ENCODE measurements around the gene SUPT5H. TPM values are rescaled to one million over a fixed set of nuclear protein-coding genes. Genes with fewer than 3 reads are reported as not detected.
"Not testable (repeated sequence)": the region's sequence is repeated elsewhere in the genome, so short reads cannot be mapped to it uniquely, and the experiment has no call there.

SUPT5H gene
- total RNA-seq, 1 donor from 2014 or later: 140 TPM

- Mint-ChIP-seq H3K9me3 (no peaks in the 10 kb centered on the region), H3K4me1 (no peaks in the 10 kb centered on the region), H3K36me3 (ENCODE audit: low read depth) (peaks cover 16% of the 10 kb centered on the region), H3K27me3 (ENCODE audit: low read depth) (no peaks in the 10 kb centered on the region), H3K27ac (ENCODE audit: unreplicated experiment) (no peak overlapping the region), H3K4me3 (no peak overlapping the region)
- DNase-seq (ENCODE audit: low read depth, low spot score): no peak
- TF ChIP-seq CTCF (conservative IDR thresholded peaks at IDR 0.05): no peak
Observed at GRCh38 chr19:39471756-39472536, 26.6 kb downstream of the SUPT5H start.

GRCh38 chr19:39472746-39473442, 27.5 kb downstream of the SUPT5H start:
- no peak for DNase-seq (ENCODE audit: low read depth, low spot score)
- Mint-ChIP-seq H3K4me3 (no peak overlapping the region), H3K27me3 (ENCODE audit: low read depth) (no peaks in the 10 kb centered on the region), H3K36me3 (ENCODE audit: low read depth) (peaks cover 16% of the 10 kb centered on the region), H3K27ac (ENCODE audit: unreplicated experiment) (no peak overlapping the region), H3K4me1 (no peaks in the 10 kb centered on the region), H3K9me3 (no peaks in the 10 kb centered on the region)
- TF ChIP-seq CTCF (conservative IDR thresholded peaks at IDR 0.05): no peak

GRCh38 chr19:39473443-39473960, 28.1 kb downstream of the SUPT5H start:
- Mint-ChIP-seq H3K27ac (ENCODE audit: unreplicated experiment) (no peak overlapping the region), H3K27me3 (ENCODE audit: low read depth) (no peaks in the 10 kb centered on the region), H3K4me3 (no peak overlapping the region), H3K4me1 (no peaks in the 10 kb centered on the region), H3K9me3 (no peaks in the 10 kb centered on the region), H3K36me3 (ENCODE audit: low read depth) (peaks cover 16% of the 10 kb centered on the region)
- TF ChIP-seq CTCF (conservative IDR thresholded peaks at IDR 0.05): no peak
- DNase-seq (ENCODE audit: low read depth, low spot score): no peak

GRCh38 chr19:39474139-39474620, 28.8 kb downstream of the SUPT5H start:
- Mint-ChIP-seq H3K36me3 (ENCODE audit: low read depth) (peaks cover 16% of the 10 kb centered on the region), H3K4me3 (peak overlapping the region; percentile 56), H3K4me1 (no peaks in the 10 kb centered on the region), H3K27me3 (ENCODE audit: low read depth) (no peaks in the 10 kb centered on the region), H3K9me3 (no peaks in the 10 kb centered on the region), H3K27ac (ENCODE audit: unreplicated experiment) (no peak overlapping the region)
- TF ChIP-seq CTCF (conservative IDR thresholded peaks at IDR 0.05): peak; percentile 85
- DNase-seq (ENCODE audit: low read depth, low spot score): peak; percentile 82

- H3K4me3 Mint-ChIP-seq: no peak overlapping the region
- no peak for DNase-seq (ENCODE audit: low read depth, low spot score)
- H3K27ac Mint-ChIP-seq (ENCODE audit: unreplicated experiment): no peak overlapping the region
- no peaks in the 10 kb centered on the region for H3K27me3 Mint-ChIP-seq (ENCODE audit: low read depth)
- H3K9me3 Mint-ChIP-seq: no peaks in the 10 kb centered on the region
- H3K4me1 Mint-ChIP-seq: peaks cover 11% of the 10 kb centered on the region
- TF ChIP-seq CTCF (conservative IDR thresholded peaks at IDR 0.05): no peak
- H3K36me3 Mint-ChIP-seq (ENCODE audit: low read depth): peaks cover 13% of the 10 kb centered on the region
Observed at GRCh38 chr19:39475748-39476147, 30.4 kb downstream of the SUPT5H start.

GRCh38 chr19:39479319-39479801, 34.0 kb downstream of the SUPT5H start:
- H3K4me3 Mint-ChIP-seq: peak overlapping the region; percentile 93
- not testable (repeated sequence) for H3K9me3 Mint-ChIP-seq; DNase-seq (ENCODE audit: low read depth, low spot score)

More at GRCh38 chr19:39479319-39479801, 34.0 kb downstream of the SUPT5H start:
- H3K27me3 Mint-ChIP-seq (ENCODE audit: low read depth); H3K36me3 Mint-ChIP-seq (ENCODE audit: low read depth): not testable (repeated sequence)
- peak overlapping the region; percentile 94 for H3K27ac Mint-ChIP-seq (ENCODE audit: unreplicated experiment)
- peaks cover 23% of the 10 kb centered on the region for H3K4me1 Mint-ChIP-seq
